Stimulated activated CD8-positive, alpha-beta memory T cell treated with anti-CD3 and anti-CD28 coated beads, Interleukin-7, amount 100 ng/mL, for 48 hours (primary cell): Measurements from ENCODE around the gene SYNC.

Experiments used
- DNase-seq, 2 donors: peaks; one replicate each; pipeline ENCODE4 v3.0.0-alpha.2; 2020; ENCODE audit warnings: low read depth in 1 of 2; ENCODE audit errors: extremely low read depth in 1 of 2

SYNC gene

DNA sequence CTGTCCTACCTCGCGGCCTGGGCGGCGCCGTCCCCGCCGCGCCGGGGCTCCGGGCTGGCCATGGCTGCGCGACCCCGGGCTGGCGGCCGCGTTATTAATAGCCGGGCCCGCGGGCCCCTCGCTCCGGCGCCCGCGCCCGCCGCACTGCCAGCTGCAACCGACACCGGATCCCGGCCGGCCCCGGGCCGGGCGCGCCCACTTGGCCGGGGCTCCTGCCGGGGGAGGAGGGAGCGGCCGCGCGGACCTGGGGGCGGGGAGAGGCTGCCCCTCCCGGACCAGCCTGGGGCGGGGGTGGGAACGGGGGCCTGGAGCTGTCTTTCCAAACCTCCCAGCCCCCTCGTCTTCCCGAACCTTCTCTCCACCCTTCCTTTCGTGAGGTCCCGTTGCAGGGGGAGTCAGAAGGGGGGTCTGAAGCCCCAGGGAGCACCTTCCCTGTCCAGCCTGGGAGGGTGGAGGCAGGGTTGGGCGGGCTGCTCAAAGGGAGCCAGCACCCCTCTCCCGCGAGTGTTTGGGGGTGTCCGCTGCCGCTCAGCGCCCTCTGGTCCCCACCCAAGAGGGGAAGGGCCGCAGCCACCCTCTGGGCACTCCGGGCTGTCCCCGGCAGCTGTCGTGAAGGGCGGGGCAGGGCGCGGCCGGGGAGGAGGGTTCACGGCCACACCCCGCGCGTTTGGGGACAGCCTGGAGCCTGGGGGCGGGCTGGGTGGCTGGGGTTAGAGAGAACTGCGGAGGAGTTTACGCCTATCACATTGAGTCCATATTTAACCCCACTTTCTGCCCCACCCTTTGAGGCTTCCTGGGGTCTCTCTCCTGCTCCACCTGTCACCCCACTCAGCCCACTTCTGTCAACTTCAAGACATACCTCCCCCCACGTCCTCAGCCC is at the start of gene SYNC:
Gene SYNC (minus strand): TSS at position 172 of the 880 bp plus-strand sequence. CDS start 110 bp downstream, at position 62.
- DNase-seq, result no peak

DNA sequence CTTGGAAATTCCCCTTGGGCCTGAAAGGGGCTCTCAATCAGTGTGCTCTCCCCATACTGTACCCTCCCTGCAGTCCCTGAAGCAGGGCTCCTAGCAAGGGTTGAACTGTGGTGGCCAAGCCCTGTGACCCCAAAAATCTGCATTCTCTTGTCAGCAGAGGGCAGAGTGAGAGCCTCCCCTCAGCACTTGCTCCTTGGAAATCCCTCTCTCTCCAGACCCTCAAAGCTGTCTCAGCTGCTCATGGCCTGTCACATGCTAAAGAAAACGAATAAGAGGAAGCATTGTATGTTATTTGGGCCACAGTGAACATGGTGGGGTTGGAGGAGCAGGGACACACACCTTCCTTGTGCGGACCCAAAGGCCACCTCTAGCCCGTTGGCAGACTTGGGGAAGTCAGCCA is 47.2 kb upstream of the SYNC start:
- DNase-seq, result no peak

DNA sequence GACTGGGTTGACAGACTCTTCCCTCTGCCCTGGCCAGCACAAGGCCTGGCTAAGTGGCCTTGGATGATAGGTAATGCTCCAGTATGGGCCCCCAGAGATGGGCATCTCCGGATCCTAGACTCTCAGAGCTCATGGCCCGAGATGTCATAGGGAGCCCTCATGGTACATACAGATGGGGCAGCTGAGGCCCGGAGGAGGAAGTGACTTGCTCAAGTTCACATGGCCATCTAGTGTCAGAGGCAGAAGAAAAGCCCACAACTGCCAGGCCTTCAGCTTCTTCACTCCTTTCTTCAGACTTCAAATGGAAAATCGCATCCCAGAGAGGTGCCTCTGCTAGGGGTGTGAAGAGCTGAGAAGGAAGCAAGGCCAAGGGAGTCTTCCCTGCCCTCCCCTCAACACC is 46.8 kb upstream of the SYNC start:
- DNase-seq, result no peak

DNA sequence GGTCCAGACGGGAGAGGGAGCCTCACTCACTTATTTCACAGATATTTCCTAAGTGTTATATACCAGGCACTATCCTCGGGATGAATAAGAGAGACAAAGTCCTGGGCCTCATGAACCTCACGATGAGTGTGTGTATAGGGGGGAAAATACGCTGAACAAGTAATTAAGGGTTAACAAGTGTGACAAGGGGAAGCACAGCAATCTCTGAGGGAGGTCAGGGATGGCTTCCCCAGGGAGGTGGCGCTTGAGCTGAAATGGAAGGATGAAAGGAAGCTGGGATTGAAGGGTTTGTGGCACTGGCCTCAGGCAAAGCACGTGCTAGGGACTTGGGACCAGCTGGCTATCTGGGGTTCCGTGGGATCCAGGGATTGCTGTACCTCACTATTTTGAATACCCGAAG is 46.4 kb upstream of the SYNC start:
- no peak for DNase-seq

DNA sequence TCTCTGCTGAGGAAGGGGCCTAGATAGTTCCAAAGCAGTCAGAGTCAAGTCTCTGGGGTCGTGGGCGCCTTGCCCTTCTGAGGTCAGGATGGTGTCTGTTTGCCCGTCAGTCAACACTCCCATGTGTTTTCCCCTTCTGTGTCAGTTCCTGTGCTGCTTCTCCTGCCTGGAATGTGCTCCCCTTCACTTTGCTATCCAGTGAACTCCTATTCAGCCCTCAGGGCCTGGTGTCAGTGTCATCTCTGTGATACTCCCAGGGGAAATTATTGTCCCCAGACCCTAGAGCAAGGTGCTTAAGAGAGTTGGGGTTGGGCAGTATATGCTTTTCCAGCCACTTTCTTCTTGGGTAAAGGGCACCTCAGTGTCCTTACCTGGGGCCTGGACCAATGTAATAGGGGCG is 45.8 kb upstream of the SYNC start:
- no peak for DNase-seq

DNA sequence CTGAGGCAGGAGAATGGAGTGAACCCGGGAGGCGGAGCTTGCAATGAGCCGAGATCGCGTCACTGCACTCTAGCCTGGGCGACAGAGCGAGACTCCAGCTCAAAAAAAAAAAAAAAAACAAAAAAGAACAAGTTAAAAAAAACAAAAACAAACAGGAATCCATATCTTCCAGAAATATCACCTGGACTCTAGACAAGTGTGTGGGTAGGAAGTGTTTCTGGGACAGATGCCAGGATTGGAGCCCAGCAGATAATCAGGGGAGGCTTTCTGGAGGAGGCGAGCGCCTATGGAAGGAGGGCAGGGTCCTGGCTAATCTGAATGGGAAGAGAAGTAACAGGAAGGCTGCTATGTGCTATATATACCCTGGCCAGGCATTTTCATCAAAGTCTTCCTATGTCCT is 43.6 kb upstream of the SYNC start:
- no peak for DNase-seq

DNA sequence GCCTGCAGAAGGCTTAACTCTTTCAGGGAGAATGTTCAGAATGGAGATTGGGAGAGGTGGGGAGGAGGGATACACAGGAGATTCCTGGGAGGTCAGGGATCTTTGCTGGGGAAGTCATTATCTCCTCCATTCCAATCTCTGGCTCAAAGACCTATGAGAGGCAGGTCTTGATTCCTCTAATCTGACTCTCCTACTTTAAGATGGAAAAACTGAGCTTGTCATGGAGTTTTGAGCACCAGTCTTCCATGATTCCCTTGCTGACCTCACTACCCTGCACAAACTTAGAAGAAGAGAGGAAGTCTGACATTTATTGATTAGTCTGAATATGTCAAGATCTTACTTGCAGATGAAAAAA is 41.5 kb upstream of the SYNC start:
- no peak for DNase-seq

DNA sequence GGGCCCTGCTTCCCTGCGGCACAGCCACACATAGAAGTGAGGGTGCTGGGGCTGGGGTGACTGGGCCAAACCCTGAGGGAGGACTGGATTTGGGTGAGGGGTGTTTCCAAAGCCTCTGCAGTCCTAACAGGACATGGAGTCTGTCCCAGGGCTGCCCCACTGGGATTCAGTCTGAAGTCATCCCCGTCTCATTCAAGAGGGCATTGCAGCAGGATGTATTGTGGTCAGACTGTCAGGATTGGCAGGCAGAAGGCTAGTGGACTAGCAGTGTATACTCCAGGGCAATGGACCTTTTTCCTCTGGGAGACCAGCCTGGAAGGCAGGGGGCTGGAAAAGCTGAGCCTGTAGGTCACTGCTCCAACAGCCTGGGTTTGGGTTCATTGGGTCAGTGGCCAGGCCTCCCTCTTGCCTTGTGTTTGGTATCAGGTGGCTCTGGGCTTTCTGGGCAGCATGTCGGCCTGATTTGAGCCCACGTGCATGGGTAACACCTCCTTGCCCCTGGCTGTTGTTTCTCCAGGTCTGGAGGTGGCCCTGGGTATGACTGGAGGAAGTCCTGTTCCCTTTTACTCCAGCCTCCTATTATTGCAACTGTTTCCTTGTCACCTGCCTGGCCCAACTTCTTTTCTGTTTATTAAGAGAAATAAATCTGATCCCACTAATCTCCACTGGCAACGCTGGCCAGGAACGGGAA is 41.0 kb upstream of the SYNC start:
- no peak for DNase-seq

DNA sequence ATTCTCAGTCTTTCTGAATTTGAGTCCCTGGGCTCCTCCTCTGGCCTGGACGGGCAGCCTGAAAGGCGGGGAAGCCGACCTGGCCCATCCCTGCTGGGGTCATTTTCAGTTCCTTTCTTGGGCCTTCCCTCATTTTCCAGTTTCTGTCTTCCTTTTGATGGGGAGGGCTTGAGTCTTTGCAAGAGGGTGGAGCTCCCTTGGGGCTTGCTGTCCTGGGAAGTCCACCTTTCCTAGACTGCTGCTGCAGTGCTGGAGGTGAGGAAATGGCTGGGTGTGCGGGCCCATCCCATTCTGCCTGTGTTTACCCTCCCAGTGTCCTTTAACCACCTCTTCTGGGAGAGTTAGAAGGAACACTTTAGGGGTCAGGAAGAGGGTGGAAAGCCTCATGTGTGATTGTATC is 40.4 kb upstream of the SYNC start:
- DNase-seq, result no peak

DNA sequence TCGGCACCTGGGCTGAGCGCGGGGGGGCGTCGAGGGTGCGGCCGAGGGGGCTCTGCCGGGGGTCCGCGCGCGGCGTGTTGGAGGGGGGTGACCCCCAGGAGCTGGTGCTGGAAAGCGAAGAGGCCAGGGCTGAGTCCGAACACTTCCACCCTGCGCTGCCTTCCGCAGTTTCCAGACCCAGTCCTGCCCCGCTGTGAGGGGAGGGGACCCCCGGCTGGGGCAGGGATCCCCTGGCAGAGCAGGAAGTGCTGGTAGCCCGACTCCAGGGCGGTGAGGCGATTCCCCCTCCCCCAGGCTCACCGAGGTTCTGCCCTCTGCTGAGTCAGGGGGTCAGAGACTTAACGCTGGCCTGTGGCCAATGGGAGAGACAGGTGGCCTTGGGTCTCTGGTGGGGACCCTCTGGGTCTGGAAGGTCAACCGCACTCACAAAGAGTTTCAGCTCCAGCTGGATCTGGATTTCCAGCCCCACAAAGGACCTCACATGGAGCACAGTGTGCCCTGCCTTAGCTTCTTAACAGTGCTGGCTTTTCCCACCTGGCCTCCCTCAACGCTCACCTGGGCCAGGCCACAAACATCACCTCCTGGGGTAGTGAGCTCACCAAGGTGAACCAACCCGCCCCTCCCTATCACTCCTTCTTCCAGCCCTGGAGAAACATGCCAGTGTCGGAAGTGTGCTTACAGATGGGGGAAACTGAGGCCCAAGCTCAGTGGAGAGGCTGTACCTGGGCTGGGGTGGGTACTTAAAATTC is 39.8 kb upstream of the SYNC start:
- no peak for DNase-seq

DNA sequence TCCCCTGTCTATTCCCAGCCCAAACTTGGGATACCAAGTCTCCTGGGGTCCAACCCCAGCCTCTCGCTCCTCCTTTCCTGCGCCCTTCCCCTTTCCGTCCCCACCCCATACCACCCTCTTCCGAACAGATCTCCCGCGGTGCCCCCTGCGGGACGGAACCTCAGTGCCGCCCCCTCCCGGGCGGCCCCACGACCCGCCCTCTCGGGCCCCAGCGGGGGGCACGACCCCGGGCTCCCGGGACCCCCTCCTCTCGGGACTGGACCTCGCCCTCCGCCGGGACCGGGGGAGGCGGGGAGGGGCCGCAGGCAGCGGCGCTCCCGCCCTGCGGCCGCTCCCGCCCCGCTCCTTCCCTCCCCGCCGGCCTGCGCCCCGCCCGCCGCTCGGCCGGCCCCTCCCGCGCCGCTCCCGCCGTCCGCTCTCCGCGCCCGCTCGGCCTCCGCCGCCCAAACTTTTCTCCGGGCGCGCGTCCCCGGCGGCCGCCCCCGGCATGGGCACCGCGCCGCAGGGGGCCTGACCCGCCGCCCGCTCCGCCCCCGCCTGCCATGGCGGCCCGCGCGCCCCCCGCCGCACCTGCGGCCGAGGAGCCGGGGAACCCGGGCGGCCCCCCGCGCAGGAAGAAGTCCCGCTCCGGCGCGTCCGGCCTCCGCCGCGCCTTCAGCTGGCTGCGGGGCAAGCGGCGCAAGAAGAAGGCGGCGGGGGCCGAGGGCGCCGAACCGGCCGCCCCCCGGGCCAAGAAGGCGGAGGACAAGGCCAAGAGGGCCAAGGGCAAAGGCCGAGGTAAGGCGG is 39.0 kb upstream of the SYNC start:
- DNase-seq, result no peak

DNA sequence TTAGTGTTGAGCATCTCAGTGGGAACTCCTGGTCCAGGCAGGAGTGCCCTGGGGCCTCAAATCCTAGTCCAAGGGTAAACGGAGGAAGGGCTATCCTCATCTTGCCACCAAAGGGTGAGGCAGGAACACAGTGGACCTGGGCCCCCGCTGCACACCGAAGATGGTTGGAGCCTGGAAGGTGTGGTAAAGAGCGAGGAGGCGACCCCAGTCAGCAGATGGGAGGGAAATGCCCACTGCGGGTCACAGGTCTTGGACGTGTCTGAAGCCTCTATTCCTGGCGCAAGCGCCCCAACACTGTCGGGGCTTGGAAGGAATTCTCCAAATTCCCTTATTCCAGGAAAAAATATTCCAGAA is 38.5 kb upstream of the SYNC start:
- no peak for DNase-seq

DNA sequence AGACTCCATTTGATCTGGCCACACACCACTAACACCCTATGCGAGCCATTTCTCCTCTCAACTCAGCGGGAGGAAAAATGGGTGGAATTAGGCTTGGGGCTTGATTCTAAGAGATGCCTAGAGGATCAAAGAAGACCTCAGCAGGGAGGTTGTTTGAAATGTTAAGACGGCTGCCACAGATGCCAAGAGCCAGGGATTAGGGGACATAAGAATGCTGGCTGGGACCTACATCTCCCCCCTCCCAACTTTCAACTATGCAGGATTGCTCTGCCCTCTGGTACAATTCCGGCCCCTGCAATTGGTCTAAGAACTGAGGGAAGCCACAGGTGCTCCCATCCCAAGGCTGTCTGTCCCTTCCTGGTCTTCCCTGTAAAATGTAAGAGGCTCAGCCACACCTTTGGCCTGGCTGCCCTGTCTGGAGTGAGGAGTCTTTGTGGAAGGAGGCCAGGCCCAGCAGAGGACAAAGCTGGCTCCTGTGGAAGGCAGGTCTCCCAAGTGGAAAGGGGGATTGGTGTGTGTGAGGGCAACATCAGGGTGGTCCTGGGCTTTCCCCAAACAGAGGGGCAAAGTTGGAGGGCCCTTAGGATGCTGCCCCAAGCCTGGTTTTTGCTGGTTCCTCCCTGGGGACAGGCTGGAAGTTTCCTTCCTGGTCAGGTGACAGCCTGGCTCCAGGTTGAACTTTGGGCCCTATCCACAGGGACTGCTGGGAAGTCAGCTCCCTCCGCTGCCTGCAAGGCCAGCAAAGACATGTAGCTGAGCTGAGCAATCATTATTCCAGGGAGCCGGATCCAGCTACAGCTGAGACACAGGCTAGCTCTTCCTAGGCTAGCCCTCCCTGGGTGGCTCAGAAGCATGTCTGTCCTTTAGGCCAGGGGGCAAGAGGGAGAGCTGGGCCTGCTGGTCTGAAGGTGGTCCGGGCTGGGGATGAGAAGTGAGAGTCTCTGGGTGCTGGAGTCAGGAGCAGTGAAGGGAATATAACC is 34.5 kb upstream of the SYNC start:
- DNase-seq, result no peak

DNA sequence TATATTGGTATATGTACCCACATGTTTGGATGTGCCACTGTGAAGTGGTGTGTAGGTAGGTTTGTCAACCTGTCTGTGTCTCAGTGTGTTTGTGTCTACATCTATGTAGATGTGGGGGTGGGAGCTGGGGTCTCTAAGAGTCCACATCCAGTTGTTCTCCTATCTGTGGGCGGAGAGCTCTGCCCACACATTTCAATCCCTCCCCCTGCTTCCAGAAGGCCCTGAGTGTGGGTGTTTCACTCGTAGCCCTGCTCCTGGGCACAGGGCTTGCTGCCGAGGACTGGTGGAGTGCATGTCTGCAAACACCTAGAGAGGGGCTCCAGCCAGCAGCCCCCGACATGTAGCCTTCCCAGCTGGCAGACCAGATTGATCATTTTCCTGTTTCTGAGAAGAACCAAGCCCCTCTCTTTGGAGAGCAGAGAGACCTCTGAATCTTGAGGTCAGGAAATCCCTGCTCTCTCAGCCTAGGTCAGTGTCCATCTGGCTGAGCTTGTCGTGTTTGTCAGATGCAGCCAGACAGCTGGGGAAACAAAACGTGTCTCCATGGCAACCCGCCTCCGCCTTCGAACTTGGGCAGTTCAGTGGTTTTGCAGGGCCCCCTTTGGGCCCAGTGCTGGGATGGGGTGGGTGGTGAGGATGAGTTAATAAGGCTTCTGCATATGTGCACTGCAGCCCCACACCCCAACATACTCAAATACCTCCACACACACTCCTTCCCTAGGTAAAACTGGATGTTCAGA is 31.2 kb upstream of the SYNC start:
- peak in 1 of 2 donors; percentile 6 for DNase-seq

DNA sequence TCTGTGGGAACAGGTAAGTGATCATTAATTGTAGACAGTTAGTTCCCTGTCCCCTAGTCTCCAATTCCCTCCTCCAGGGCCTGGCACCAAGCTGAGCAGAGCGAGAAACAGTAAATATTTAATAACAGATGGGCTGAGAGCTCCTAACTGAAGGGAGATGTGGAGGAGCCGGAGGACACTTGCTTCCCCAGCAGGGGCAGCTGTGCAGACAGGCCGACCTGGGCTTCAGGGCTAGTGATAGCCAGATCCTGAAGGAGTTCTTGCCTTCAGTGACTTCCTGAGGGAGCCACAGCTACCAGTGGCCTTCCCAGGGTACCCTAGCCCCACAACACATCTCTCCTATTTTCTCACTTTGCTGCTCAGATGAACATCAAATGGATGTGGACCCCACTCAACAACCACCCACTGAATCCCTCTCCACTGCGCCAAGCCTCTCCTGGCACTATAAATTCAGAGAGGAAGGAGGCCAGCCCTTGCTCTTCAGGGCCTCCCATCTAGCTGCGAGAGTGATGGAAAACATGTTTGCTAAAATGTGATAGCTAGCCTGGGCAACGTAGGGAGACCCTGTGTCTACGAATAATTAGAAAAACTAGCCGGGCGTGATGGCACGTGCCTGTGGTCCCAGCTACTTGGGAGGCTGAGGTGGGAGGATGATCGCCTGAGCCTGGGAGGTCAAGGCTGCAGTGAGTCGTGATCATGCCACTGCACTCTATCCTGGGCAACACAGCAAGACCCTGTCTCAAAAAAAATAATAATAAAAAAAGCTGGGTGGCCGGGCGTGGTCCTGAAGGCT is 26.9 kb upstream of the SYNC start:
- DNase-seq, result no peak

DNA sequence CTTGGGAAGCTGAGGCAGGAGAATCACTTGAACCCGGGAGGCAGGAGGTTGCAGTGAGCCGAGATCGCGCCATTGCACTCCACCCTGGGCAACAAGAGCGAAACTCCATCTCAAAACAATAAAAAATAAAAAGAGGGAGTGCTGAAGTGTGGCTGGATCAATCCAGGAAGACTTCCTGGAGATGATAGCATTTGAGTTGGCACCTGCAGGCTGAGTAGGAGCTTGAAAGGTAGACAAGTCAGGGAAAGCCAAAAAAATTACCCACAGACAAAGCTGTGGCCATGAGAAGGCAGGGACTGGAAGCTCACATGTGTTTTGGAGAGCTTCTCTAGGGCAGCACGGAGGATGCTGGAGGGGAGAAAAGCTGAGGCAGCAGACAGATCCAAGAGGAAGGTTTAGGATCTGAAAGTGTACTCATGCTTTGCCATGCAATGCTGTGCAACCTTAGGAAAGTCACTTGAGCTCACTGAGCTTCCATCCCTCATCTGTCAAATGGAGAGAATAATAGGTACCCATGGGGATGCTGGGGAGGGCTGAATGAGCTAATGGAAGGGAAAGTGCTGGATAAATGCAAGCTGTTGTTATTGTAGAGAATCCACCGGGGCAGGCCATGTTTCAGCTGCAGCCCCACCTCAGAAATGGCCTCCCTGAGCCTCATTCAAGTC is 26.0 kb upstream of the SYNC start:
- no peak for DNase-seq

DNA sequence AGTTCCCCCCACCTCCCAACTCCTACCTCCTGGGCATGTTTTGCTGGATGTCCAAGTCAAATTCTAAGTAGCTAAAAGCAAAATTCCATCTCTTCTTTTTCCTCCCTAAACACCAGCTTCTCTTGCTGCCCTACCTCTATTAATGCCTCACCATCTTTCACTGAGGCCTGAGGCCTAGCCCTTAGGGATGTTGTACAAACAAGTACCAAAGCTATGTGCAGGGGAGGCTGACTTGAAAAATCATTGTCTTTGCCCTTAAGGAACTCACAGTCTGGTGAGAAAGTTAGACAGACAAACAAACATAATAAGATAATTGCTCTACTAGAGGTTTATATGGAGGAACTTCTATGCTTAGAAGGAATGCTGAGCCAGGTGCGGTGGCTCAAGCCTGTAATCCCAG is 25.3 kb upstream of the SYNC start:
- DNase-seq, result no peak

DNA sequence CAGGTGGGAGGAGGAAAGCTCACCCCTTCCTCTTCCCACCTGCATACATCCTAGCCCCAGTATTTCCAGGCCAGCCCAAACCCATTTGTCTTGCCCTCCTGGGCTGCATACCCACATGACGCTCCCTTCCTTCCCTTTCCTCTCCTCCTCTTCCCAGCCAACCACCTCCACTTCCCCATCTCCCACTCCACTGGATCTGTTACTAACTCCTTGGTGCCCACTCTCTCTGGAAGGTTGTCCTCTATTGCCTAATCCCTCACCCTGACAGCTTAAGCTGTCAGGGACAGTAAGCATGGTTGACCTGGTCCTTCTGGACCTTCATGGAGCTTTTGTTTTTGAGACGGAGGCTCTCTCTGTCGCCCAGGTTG is 23.0 kb upstream of the SYNC start:
- DNase-seq, result no peak
